Measurements from ENCODE around the gene PARVA. TPM values are rescaled to one million over a fixed set of nuclear protein-coding genes. Genes with fewer than 3 reads are reported as not detected.

Gene PARVA
- total RNA-seq, 1 experiment from 2014 or later, result 29.1 TPM

- Histone ChIP-seq H3K9me3 (ENCODE audit: control insufficient read depth, insufficient read depth, low read depth, low read length) (no peaks in the 10 kb centered on the region), H3K4me3 (ENCODE audit: low read depth in 2 of 2, low read length in 2 of 2) (no peak overlapping the region), H3K4me1 (ENCODE audit: control insufficient read depth, insufficient read depth, low read length) (no peaks in the 10 kb centered on the region), H3K27ac (ENCODE audit: low read length) (no peak overlapping the region), H3K27me3 (ENCODE audit: control insufficient read depth, insufficient read depth, low read length) (no peaks in the 10 kb centered on the region), H3K36me3 (ENCODE audit: control insufficient read depth, insufficient read depth, low read length) (no peaks in the 10 kb centered on the region)
- POLR2A ChIA-PET, result no interaction called here
- no TSS peak for BruUV-seq (replicated peaks)
- TF ChIP-seq POLR2AphosphoS5 (IDR thresholded peaks at IDR 0.05; ENCODE audit: low read depth, low read length) (no peak), REST (IDR thresholded peaks at IDR 0.05; ENCODE audit: insufficient read depth in 1 of 2, low read depth in 2 of 2, low read length in 1 of 2) (no peak), TCF7L2 (IDR thresholded peaks at IDR 0.05; ENCODE audit: low read depth, low read length) (no peak), CTCF (IDR thresholded peaks at IDR 0.05) (no peak), SIN3A (IDR thresholded peaks at IDR 0.05; ENCODE audit: borderline replicate concordance, insufficient read depth, low read depth, low read length) (no peak)
- in situ Hi-C loops (cut with HindIII; ENCODE audit: low pct_unique_long_range_greater_than_20kb, low sequenced_read_pairs), result no loop called here
- intact Hi-C loops (cut with micrococcal nuclease; ENCODE audit: unreplicated experiment), result no loop called here
- ATAC-seq, result no peak
- DNase-seq (ENCODE audit: low read depth, low spot score), result no peak
- CTCF ChIA-PET, result no interaction called here
Observed at GRCh38 chr11:12386745-12387144, 9.4 kb downstream of the PARVA start.

GRCh38 chr11:12388173-12388572 is 10.8 kb downstream of the PARVA start:
- Histone ChIP-seq H3K4me3 (ENCODE audit: low read depth in 2 of 2, low read length in 2 of 2) (no peak overlapping the region), H3K36me3 (ENCODE audit: control insufficient read depth, insufficient read depth, low read length) (no peaks in the 10 kb centered on the region), H3K27ac (ENCODE audit: low read length) (no peak overlapping the region), H3K4me1 (ENCODE audit: control insufficient read depth, insufficient read depth, low read length) (no peaks in the 10 kb centered on the region), H3K27me3 (ENCODE audit: control insufficient read depth, insufficient read depth, low read length) (no peaks in the 10 kb centered on the region), H3K9me3 (ENCODE audit: control insufficient read depth, insufficient read depth, low read depth, low read length) (no peaks in the 10 kb centered on the region)
- intact Hi-C loops (cut with micrococcal nuclease; ENCODE audit: unreplicated experiment), result no loop called here
- in situ Hi-C loops (cut with HindIII; ENCODE audit: low pct_unique_long_range_greater_than_20kb, low sequenced_read_pairs), result no loop called here
- ChIA-PET CTCF (no interaction called here), POLR2A (interaction anchor here (0.5 kb wide), 1 partner anchor 513 kb away, joined by 3 read pairs; no protein-coding TSS in a partner anchor)
- no peak for DNase-seq (ENCODE audit: low read depth, low spot score)
- no peak for TF ChIP-seq SIN3A (IDR thresholded peaks at IDR 0.05; ENCODE audit: borderline replicate concordance, insufficient read depth, low read depth, low read length)
- TF ChIP-seq REST (IDR thresholded peaks at IDR 0.05; ENCODE audit: insufficient read depth in 1 of 2, low read depth in 2 of 2, low read length in 1 of 2), result no peak
- no peak for TF ChIP-seq TCF7L2 (IDR thresholded peaks at IDR 0.05; ENCODE audit: low read depth, low read length)
- no peak for TF ChIP-seq CTCF (IDR thresholded peaks at IDR 0.05)
- no peak for TF ChIP-seq POLR2AphosphoS5 (IDR thresholded peaks at IDR 0.05; ENCODE audit: low read depth, low read length)
- ATAC-seq, result no peak
- BruUV-seq (replicated peaks), result no TSS peak

All from Panc1 (cell line).